HFFc6 (cell line): Measurements from ENCODE around the gene PCDHGA1. TPM values are rescaled to one million over a fixed set of nuclear protein-coding genes. Genes with fewer than 3 reads are reported as not detected.
A peak's percentile ranks its signal among the peaks of the same experiment; 100 is the strongest.
"Not testable (repeated sequence)": the region's sequence is repeated elsewhere in the genome, so short reads cannot be mapped to it uniquely, and the experiment has no call there.

Source experiments
- DNase-seq: peaks from one replicate; pipeline ENCODE4 v3.0.0-alpha.2; 2018
- H3K27ac Mint-ChIP-seq: 2 replicates; pipeline ENCODE4 v1.8.0; 2020; ENCODE audit warnings: mild to moderate bottlenecking, mixed read lengths
- H3K27me3 Mint-ChIP-seq: 2 replicates; pipeline ENCODE4 v1.8.0; 2021; ENCODE audit warnings: mild to moderate bottlenecking, moderate library complexity, mixed read lengths; ENCODE audit not compliant: insufficient read depth
- H3K36me3 Mint-ChIP-seq: 2 replicates; pipeline ENCODE4 v1.8.0; 2021; ENCODE audit warnings: low read depth, mixed read lengths
- H3K4me1 Mint-ChIP-seq: 2 replicates; pipeline ENCODE4 v1.8.0; 2020; ENCODE audit warnings: low read depth, mixed read lengths
- H3K4me3 Mint-ChIP-seq: 2 replicates; pipeline ENCODE4 v1.8.0; 2020; ENCODE audit warnings: mild to moderate bottlenecking, moderate library complexity, mixed read lengths
- H3K9me3 Mint-ChIP-seq: 2 replicates; pipeline ENCODE4 v1.8.0; 2020; ENCODE audit warnings: mild to moderate bottlenecking, mixed read lengths
- CTCF ChIP-seq: fragments of 200-600 bp; sonication (generic); IDR thresholded peaks from 2 replicates; pipeline ENCODE4 v1.5.0; 2021; ENCODE audit warnings: antibody characterized with exemption, mild to moderate bottlenecking
- total RNA-seq, 6 experiments: library from RNA; stranded (reverse); fragmentation: NEBNext Ultra II Directional; extraction: Animal tissue kit (Norgen Biotek cat#: 25700); gene quantifications; 2 replicates in 1 of 6; 3 replicates in 5 of 6; pipeline ENCODE4 v1.2.3, GENCODE V29; 2021

PCDHGA1 gene
- total RNA-seq, 6 experiments from 2014 or later: 0.91 to 1.6 (median 1.2) TPM

- peaks cover 59% of the 10 kb centered on the region for H3K9me3 Mint-ChIP-seq
These were observed 41.5 kb downstream of the PCDHGA1 start for GRCh38 chr5:141371572-141372475.

GRCh38 chr5:141373673-141374317 lies 43.5 kb downstream of the PCDHGA1 start, which contains the start of gene PCDHGA6:
Gene PCDHGA6, plus strand, starts transcription at chr5:141373891. Its CDS starts 193 bp downstream, at chr5:141374084.
- no peak for DNase-seq
- TF ChIP-seq CTCF: peak; percentile 50
- Mint-ChIP-seq H3K36me3 (peaks cover 57% of the 10 kb centered on the region), H3K9me3 (peaks cover 63% of the 10 kb centered on the region), H3K27ac (no peak within 1 kb of the TSS), H3K4me1 (peaks cover 20% of the 10 kb centered on the region), H3K4me3 (no peak within 1 kb of the TSS; the same call in 1 of the 2 replicates), H3K27me3 (peaks cover 2% of the 10 kb centered on the region)

More at GRCh38 chr5:141371572-141372475, 41.5 kb downstream of the PCDHGA1 start:
- Mint-ChIP-seq H3K36me3 (peaks cover 52% of the 10 kb centered on the region), H3K4me3 (no peak overlapping the region), H3K27ac (no peak overlapping the region), H3K4me1 (peaks cover 20% of the 10 kb centered on the region), H3K27me3 (peaks cover 2% of the 10 kb centered on the region)
- no peak for DNase-seq
- TF ChIP-seq CTCF: no peak

GRCh38 chr5:141374627-141375026 lies 44.3 kb downstream of the PCDHGA1 start:
- Mint-ChIP-seq H3K9me3 (peaks cover 63% of the 10 kb centered on the region), H3K4me3 (no peak overlapping the region), H3K36me3 (peaks cover 57% of the 10 kb centered on the region), H3K27ac (no peak overlapping the region), H3K4me1 (peaks cover 15% of the 10 kb centered on the region), H3K27me3 (peaks cover 2% of the 10 kb centered on the region)
- no peak for TF ChIP-seq CTCF
- DNase-seq: no peak

GRCh38 chr5:141375444-141376155 lies 45.3 kb downstream of the PCDHGA1 start:
- H3K36me3 Mint-ChIP-seq: peaks cover 56% of the 10 kb centered on the region
- H3K4me1 Mint-ChIP-seq, DNase-seq, H3K4me3 Mint-ChIP-seq, H3K27ac Mint-ChIP-seq, H3K27me3 Mint-ChIP-seq: not testable (repeated sequence)
- peaks cover 56% of the 10 kb centered on the region for H3K9me3 Mint-ChIP-seq
- TF ChIP-seq CTCF: peak; percentile 26; the same call in 1 of the 2 replicates

GRCh38 chr5:141382469-141383294 lies 52.4 kb downstream of the PCDHGA1 start, which contains the start of gene PCDHGA7:
Gene PCDHGA7, plus strand, starts transcription at chr5:141382742. Its CDS starts 158 bp downstream, at chr5:141382900.
- H3K27me3 Mint-ChIP-seq: no peaks in the 10 kb centered on the region
- H3K4me3 Mint-ChIP-seq: peak within 1 kb of the TSS; percentile 95
- H3K9me3 Mint-ChIP-seq: peaks cover 53% of the 10 kb centered on the region
- H3K27ac Mint-ChIP-seq: peak within 1 kb of the TSS; percentile 87
- H3K4me1 Mint-ChIP-seq: peaks cover 13% of the 10 kb centered on the region; the same call in 1 of the 2 replicates
- TF ChIP-seq CTCF: peak; percentile 70
- peaks cover 47% of the 10 kb centered on the region for H3K36me3 Mint-ChIP-seq
- no peak for DNase-seq
